ENCODE measurements around the gene FOXN3.
"Not testable (repeated sequence)": the region's sequence is repeated elsewhere in the genome, so short reads cannot be mapped to it uniquely, and the experiment has no call there.

FOXN3 gene

GRCh38 chr14:89164168-89165073 is 252.6 kb downstream of the FOXN3 start:
- DNase-seq (ENCODE audit: low spot score) = no peak

- DNase-seq (ENCODE audit: low spot score) = no peak
These were observed 253.9 kb downstream of the FOXN3 start for GRCh38 chr14:89163031-89163636.

- no peak for DNase-seq (ENCODE audit: low spot score)
These were observed 254.4 kb downstream of the FOXN3 start for GRCh38 chr14:89162586-89162985.

- DNase-seq (ENCODE audit: low spot score) = no peak
These were observed 256.6 kb downstream of the FOXN3 start for GRCh38 chr14:89160437-89160836.

- DNase-seq (ENCODE audit: low spot score) = no peak
These were observed 258.3 kb downstream of the FOXN3 start for GRCh38 chr14:89158701-89159100.

GRCh38 chr14:89158104-89158503 is 258.9 kb downstream of the FOXN3 start:
- not testable (repeated sequence) for DNase-seq (ENCODE audit: low spot score)

- no peak for DNase-seq (ENCODE audit: low spot score)
These were observed 261.5 kb downstream of the FOXN3 start for GRCh38 chr14:89155491-89155890.

GRCh38 chr14:89151693-89152092 is 265.3 kb downstream of the FOXN3 start:
- DNase-seq (ENCODE audit: low spot score) = not testable (repeated sequence)

GRCh38 chr14:89146274-89146673 is 270.8 kb downstream of the FOXN3 start:
- no peak for DNase-seq (ENCODE audit: low spot score)

- DNase-seq (ENCODE audit: low spot score) = no peak
These were observed 272.4 kb downstream of the FOXN3 start for GRCh38 chr14:89144642-89145041.

GRCh38 chr14:89144066-89144465 is 273.0 kb downstream of the FOXN3 start:
- no peak for DNase-seq (ENCODE audit: low spot score)

- DNase-seq (ENCODE audit: low spot score) = no peak
These were observed 273.4 kb downstream of the FOXN3 start for GRCh38 chr14:89143595-89143994.

- no peak for DNase-seq (ENCODE audit: low spot score)
These were observed 274.7 kb downstream of the FOXN3 start for GRCh38 chr14:89142366-89142765.

- no peak for DNase-seq (ENCODE audit: low spot score)
These were observed 275.2 kb downstream of the FOXN3 start for GRCh38 chr14:89141862-89142261.

- DNase-seq (ENCODE audit: low spot score) = no peak
These were observed 276.7 kb downstream of the FOXN3 start for GRCh38 chr14:89140326-89140725.

GRCh38 chr14:89139404-89140247 is 277.4 kb downstream of the FOXN3 start:
- no peak for DNase-seq (ENCODE audit: low spot score)

- no peak for DNase-seq (ENCODE audit: low spot score)
These were observed 278.2 kb downstream of the FOXN3 start for GRCh38 chr14:89138846-89139245.

GRCh38 chr14:89137526-89138163 is 279.4 kb downstream of the FOXN3 start:
- peak; percentile 90 for DNase-seq (ENCODE audit: low spot score)

- DNase-seq (ENCODE audit: low spot score) = no peak
These were observed 280.4 kb downstream of the FOXN3 start for GRCh38 chr14:89136587-89136986.

GRCh38 chr14:89134640-89135039 is 282.4 kb downstream of the FOXN3 start:
- no peak for DNase-seq (ENCODE audit: low spot score)

- no peak for DNase-seq (ENCODE audit: low spot score)
These were observed 285.9 kb downstream of the FOXN3 start for GRCh38 chr14:89131004-89131750.
